K562 (cell line): Measurements from ENCODE around the gene ARHGAP22. TPM values are rescaled to one million over a fixed set of nuclear protein-coding genes. Genes with fewer than 3 reads are reported as not detected.

ENCODE experiments used
- ATAC-seq: fragments of 200-7000 bp; cut with Tn5 transposase; 3 replicates; pipeline ENCODE4 v1.9.1; 2020; ENCODE audit warnings: moderate library complexity
- BruUV-seq: library from RNA; stranded (reverse); fragments of 400-500 nt; replicated peaks from 2 replicates; lab custom pipeline; 2021; lab: Mats Ljungman, UMichigan
- CTCF ChIA-PET: fragments of 300-600 bp; formaldehyde crosslinking; extraction: SDS; loops from one replicate; lab custom pipeline; 2021; ENCODE audit warnings: low intra/inter-chr PET ratio; lab: Yijun Ruan, JAX
- POLR2A ChIA-PET: fragments of 300-600, 350-650 bp; sonication (Branson Sonifier 250); formaldehyde crosslinking; extraction: SDS; loops from one replicate; lab custom pipeline; 2021; ENCODE audit warnings: antibody characterized with exemption, inconsistent platforms; lab: Yijun Ruan, JAX
- DNase-seq, 4 experiments: peaks; one replicate each; pipeline versions ENCODE4 v3.0.0 to v3.0.0-alpha.2; 2011 to 2018; ENCODE audit warnings: low spot score in 3 of 4, mixed read lengths in 3 of 4; ENCODE audit errors: extremely low read depth in 1 of 4
- FAIRE-seq: peaks from 2 replicates; lab custom pipeline; 2011; peaks lifted over from hg19 to GRCh38; lab: Jason Lieb, UNC
- H2AFZ ChIP-seq: 2 replicates; pipeline ENCODE4 v1.6.0; 2011; ENCODE audit warnings: low read depth, low read length, control low read depth, inconsistent platforms
- H3K27ac ChIP-seq: fragments of 200-600 bp; 3 replicates; pipeline ENCODE4 v1.8.0; 2011; ENCODE audit warnings: low read depth, mild to moderate bottlenecking, control low read depth, inconsistent platforms, low read length, moderate library complexity, mixed read lengths; ENCODE audit errors: extremely low read depth
- H3K27me3 ChIP-seq, 2 experiments: fragments of 300-600 bp in 1 of 2; 2 replicates in 1 of 2; 3 replicates in 1 of 2; pipeline versions ENCODE4 v1.6.0 to v1.8.0; 2011; ENCODE audit warnings: inconsistent platforms in 2 of 2, low read length in 2 of 2, mild to moderate bottlenecking in 1 of 2, mixed read lengths in 1 of 2, moderate library complexity in 1 of 2; ENCODE audit not compliant: control insufficient read depth in 2 of 2, insufficient read depth in 2 of 2
- H3K36me3 ChIP-seq: fragments of 300-600 bp; 3 replicates; pipeline ENCODE4 v1.8.0; 2011; ENCODE audit warnings: mild to moderate bottlenecking, low read length, inconsistent platforms; ENCODE audit not compliant: control insufficient read depth, insufficient read depth
- H3K4me1 ChIP-seq, 2 experiments: fragments of 200-600 bp in 1 of 2; replicated peaks in 1 of 2; 2 replicates in 1 of 2; 3 replicates in 1 of 2; pipeline versions ENCODE4 v1.5.1 to v1.8.0; 2011; ENCODE audit warnings: inconsistent platforms in 2 of 2, low read length in 2 of 2, mild to moderate bottlenecking in 1 of 2, mixed read lengths in 1 of 2, moderate library complexity in 1 of 2; ENCODE audit not compliant: control insufficient read depth in 2 of 2, insufficient read depth in 2 of 2
- H3K4me2 ChIP-seq: 2 replicates; pipeline ENCODE4 v1.6.1; 2011; ENCODE audit warnings: low read length, control low read depth, inconsistent platforms, mixed read lengths; ENCODE audit not compliant: insufficient read depth
- H3K4me3 ChIP-seq: fragments of 200-600 bp; sonication (generic), shearing (Covaris generic); 2 replicates; pipeline ENCODE4 v1.5.1; 2016; ENCODE audit warnings: control low read depth, inconsistent platforms
- H3K79me2 ChIP-seq: fragments of 200-600 bp; 3 replicates; pipeline ENCODE4 v1.8.0; 2011; ENCODE audit warnings: low read length, inconsistent platforms; ENCODE audit not compliant: control insufficient read depth, insufficient read depth
- H3K9ac ChIP-seq, 2 experiments: 2 replicates each; pipeline versions ENCODE4 v1.6.0 to v1.6.1; 2011; ENCODE audit warnings: low read depth in 2 of 2, low read length in 2 of 2, control low read depth in 1 of 2, inconsistent platforms in 1 of 2, mild to moderate bottlenecking in 1 of 2, mixed read lengths in 1 of 2; ENCODE audit not compliant: insufficient read depth in 1 of 2
- H3K9me1 ChIP-seq: one replicate; pipeline ENCODE4 v1.6.0; 2011; ENCODE audit warnings: inconsistent platforms, mild to moderate bottlenecking, low read length, moderate library complexity; ENCODE audit not compliant: control insufficient read depth, insufficient read depth
- H3K9me3 ChIP-seq: replicated peaks from 2 replicates; pipeline ENCODE4 v1.5.1; 2011; ENCODE audit warnings: low read depth, low read length, inconsistent platforms; ENCODE audit not compliant: control insufficient read depth, insufficient read depth
- H4K20me1 ChIP-seq: replicated peaks from 2 replicates; pipeline ENCODE4 v1.6.1; 2011; ENCODE audit warnings: low read length, inconsistent platforms, mixed read lengths; ENCODE audit not compliant: control insufficient read depth, insufficient read depth
- BCL6 ChIP-seq: fragments of 250-450 bp; sonication (Bioruptor Pico); IDR thresholded peaks from 2 replicates; pipeline ENCODE4 v1.4.0; 2020
- CEBPZ ChIP-seq: fragments of 150-350 bp; IDR thresholded peaks from 2 replicates; pipeline ENCODE4 v1.6.1; 2014; ENCODE audit warnings: low read depth, mild to moderate bottlenecking, low read length, borderline replicate concordance
- NEUROD1 ChIP-seq: fragments of 150-350 bp; IDR thresholded peaks from 2 replicates; pipeline ENCODE4 v1.6.1; 2014; ENCODE audit warnings: borderline replicate concordance, low read length, low read depth; ENCODE audit not compliant: partially characterized antibody
- ZBTB1 ChIP-seq: sonication (generic); formaldehyde crosslinking; IDR thresholded peaks from 2 replicates; pipeline ENCODE4 v1.8.1; 2023; ENCODE audit warnings: missing genetic modification reagents, low read depth, mild to moderate bottlenecking, borderline replicate concordance
- WGBS: fragments of 100-300 bp; shearing (Covaris generic); methylation state at CpG from one replicate; pipeline ENCODE4 v1.1.6; 2016; ENCODE audit warnings: low coverage, mixed read lengths; ENCODE audit not compliant: insufficient coverage; ENCODE audit errors: missing lambda C conversion rate; 5-methylcytosine and 5-hydroxymethylcytosine counted together
- in situ Hi-C: fragments of 300-500 bp; cut with MboI; formaldehyde crosslinking; loops from 4 replicates; pipeline ENCODE4 v1.15.0; 2018; ENCODE audit warnings: inconsistent platforms, mixed read lengths
- intact Hi-C: fragments of 100-400 bp; cut with micrococcal nuclease; formaldehyde crosslinking; loops from 2 replicates; pipeline ENCODE4 v1.14.2; 2022
- polyA plus RNA-seq, 8 experiments: library from polyadenylated mRNA; depleted of rRNA in 4 of 8; stranded (reverse) in 5 of 8; unstranded in 3 of 8; fragments of >200 nt; fragmentation: Nextera tagmentation in 2 of 8; fragmentation: Illumina TruSeq in 1 of 8; extraction: Ambion mirVana in 2 of 8; extraction: Trizol in 1 of 8; gene quantifications; 2 replicates each; pipeline versions ENCODE4 v1.2.1 to v1.2.3, GENCODE V29; 2011 to 2014; ENCODE audit warnings: inconsistent platforms in 1 of 8, missing spikeins in 1 of 8
- total RNA-seq, 7 experiments: library from RNA; depleted of rRNA in 6 of 7; stranded (reverse); fragments of >200 nt in 6 of 7; fragmentation: Illumina TruSeq in 2 of 7; extraction: Trizol in 2 of 7; gene quantifications; 2 replicates each; pipeline versions ENCODE4 v1.2.1 to v1.2.3, GENCODE V29; 2011 to 2021; ENCODE audit warnings: low replicate concordance in 1 of 7

The ARHGAP22 gene
- total and polyA plus RNA-seq, 9 of the 15 experiments (the other 6 are each of a cell fraction or from before 2014, with no cell fraction given), result 1.3 to 28.1 (median 12.7) TPM

GRCh38 chr10:48594371-48594770, 10.5 kb downstream of the ARHGAP22 start (continued):
- no peak for TF ChIP-seq CEBPZ

- Histone ChIP-seq H3K4me1 (no peaks in the 10 kb centered on the region), H2AFZ (no peak overlapping the region), H3K27me3 (peaks cover 54 to 69% of the 10 kb centered on the region in 2 experiments), H3K9me1 (no peaks in the 10 kb centered on the region), H3K79me2 (no peaks in the 10 kb centered on the region), H3K4me2 (no peak overlapping the region), H3K27ac (no peak overlapping the region), H4K20me1 (peaks cover 5% of the 10 kb centered on the region), H3K36me3 (no peaks in the 10 kb centered on the region), H3K4me3 (no peak overlapping the region), H3K9me3 (no peaks in the 10 kb centered on the region), H3K9ac (no peak overlapping the region)
- peak; percentile 11 for FAIRE-seq
- in situ Hi-C loops, result no loop called here
- ATAC-seq, result peak; percentile 27; the same call in 2 of the 3 replicates
- intact Hi-C loops, result no loop called here
- CTCF ChIA-PET, result no interaction called here
- TF ChIP-seq NEUROD1 (no peak), ZBTB1 (CRISPR knock-in tag) (no peak), BCL6 (no peak)
- WGBS, result 8% methylated on average over 6 of the region's 6 CpGs
- POLR2A ChIA-PET, result no interaction called here
- BruUV-seq, result no TSS peak
- DNase-seq, result no peak
These were observed 12.5 kb downstream of the ARHGAP22 start for GRCh38 chr10:48592346-48592745.
